Measurements from ENCODE around the gene CROCC. TPM values are rescaled to one million over a fixed set of nuclear protein-coding genes. Genes with fewer than 3 reads are reported as not detected.

CROCC gene
- total and polyA plus RNA-seq, 2 experiments from 2014 or later, result 14.6 to 30.3 TPM

DNA sequence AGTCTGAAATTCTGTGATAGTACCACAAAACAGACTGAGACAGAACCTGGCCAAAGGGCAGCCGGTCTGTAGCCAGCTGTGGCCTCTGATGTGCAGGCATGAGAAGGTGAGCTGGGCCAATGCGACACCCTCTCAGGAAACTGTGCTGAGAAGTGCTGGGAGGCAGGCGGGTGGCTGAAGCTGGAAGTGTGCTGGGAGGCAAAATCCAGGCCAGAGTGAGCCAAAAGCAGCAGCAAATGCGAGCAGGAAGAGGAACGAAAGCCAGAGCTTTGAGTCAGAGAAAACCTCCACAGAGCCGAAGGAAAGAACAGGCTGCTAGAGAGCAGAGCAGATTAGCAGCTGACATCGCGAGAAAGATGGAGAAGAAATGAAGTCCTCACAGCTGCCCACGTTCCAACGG is 100.2 kb downstream of the CROCC start:
- DNase-seq (ENCODE audit: low read depth in 1 of 2, low spot score in 1 of 2), result no peak
- peaks cover 77% of the 10 kb centered on the region for H3K36me3 ChIP-seq

More for the DNA sequence above, 100.2 kb downstream of the CROCC start:
- TF ChIP-seq, protein P1, sequence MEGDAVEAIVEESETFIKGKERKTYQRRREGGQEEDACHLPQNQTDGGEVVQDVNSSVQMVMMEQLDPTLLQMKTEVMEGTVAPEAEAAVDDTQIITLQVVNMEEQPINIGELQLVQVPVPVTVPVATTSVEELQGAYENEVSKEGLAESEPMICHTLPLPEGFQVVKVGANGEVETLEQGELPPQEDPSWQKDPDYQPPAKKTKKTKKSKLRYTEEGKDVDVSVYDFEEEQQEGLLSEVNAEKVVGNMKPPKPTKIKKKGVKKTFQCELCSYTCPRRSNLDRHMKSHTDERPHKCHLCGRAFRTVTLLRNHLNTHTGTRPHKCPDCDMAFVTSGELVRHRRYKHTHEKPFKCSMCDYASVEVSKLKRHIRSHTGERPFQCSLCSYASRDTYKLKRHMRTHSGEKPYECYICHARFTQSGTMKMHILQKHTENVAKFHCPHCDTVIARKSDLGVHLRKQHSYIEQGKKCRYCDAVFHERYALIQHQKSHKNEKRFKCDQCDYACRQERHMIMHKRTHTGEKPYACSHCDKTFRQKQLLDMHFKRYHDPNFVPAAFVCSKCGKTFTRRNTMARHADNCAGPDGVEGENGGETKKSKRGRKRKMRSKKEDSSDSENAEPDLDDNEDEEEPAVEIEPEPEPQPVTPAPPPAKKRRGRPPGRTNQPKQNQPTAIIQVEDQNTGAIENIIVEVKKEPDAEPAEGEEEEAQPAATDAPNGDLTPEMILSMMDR (IDR thresholded peaks at IDR 0.05; ENCODE audit: low read depth, low read length), result no peak
- no peak overlapping the region for H3K27ac ChIP-seq
- no peaks in the 10 kb centered on the region for H3K27me3 ChIP-seq
- no peak overlapping the region for H3K4me3 ChIP-seq
- H3K9me3 ChIP-seq (ENCODE audit: low read depth), result no peaks in the 10 kb centered on the region
- peaks cover 3% of the 10 kb centered on the region for H3K4me1 ChIP-seq (ENCODE audit: low read depth)

Other genes with a start within 250 kb of the CROCC start
- under 0.01 TPM in 2 replicates for gene RNU1-4, start 181.4 kb upstream of the CROCC start, total RNA-seq
- gene RNU1-4, start 181.4 kb upstream of the CROCC start, polyA plus RNA-seq, result 3.8 TPM in 1 of 2 replicates, not detected in the other
- gene RNU1-2, start 26.0 kb upstream of the CROCC start, total RNA-seq, result under 0.01 TPM in 2 replicates
- 3.8 TPM in 1 of 2 replicates, not detected in the other for gene RNU1-2, start 26.0 kb upstream of the CROCC start, polyA plus RNA-seq
- gene MFAP2, start 58.7 kb downstream of the CROCC start, total RNA-seq, result 51.9 and 79.7 TPM in 2 replicates
- 91.4 and 162 TPM in 2 replicates for gene MFAP2, start 58.7 kb downstream of the CROCC start, polyA plus RNA-seq
- gene ATP13A2, start 90.0 kb downstream of the CROCC start, total RNA-seq, result 44.7 and 70.9 TPM in 2 replicates
- gene ATP13A2, start 90.0 kb downstream of the CROCC start, polyA plus RNA-seq, result 55.1 and 76.8 TPM in 2 replicates
- gene SDHB, start 132.1 kb downstream of the CROCC start, total RNA-seq, result 126 and 160 TPM in 2 replicates
- 156 and 172 TPM in 2 replicates for gene SDHB, start 132.1 kb downstream of the CROCC start, polyA plus RNA-seq
- gene PADI2, start 197.5 kb downstream of the CROCC start, total RNA-seq, result 0.54 and 0.67 TPM in 2 replicates
- gene PADI2, start 197.5 kb downstream of the CROCC start, polyA plus RNA-seq, result 0.11 and 0.46 TPM in 2 replicates

All from cardiac muscle cell (in vitro differentiated cells and primary cell).